Subcutaneous adipose tissue (tissue), 4 donors: ENCODE data around the gene RPL36AL. TPM values are rescaled to one million over a fixed set of nuclear protein-coding genes. Genes with fewer than 3 reads are reported as not detected.

Experiments
- CTCF ChIP-seq: fragments of 450-650 bp; IDR thresholded peaks from one replicate; pipeline ENCODE4 v1.5.1; 2016; ENCODE audit warnings: low read depth, mild to moderate bottlenecking, control low read depth, antibody characterized with exemption, moderate library complexity
- total RNA-seq, 4 donors: library from RNA; depleted of rRNA; stranded (reverse); fragments of >200 nt; gene quantifications; one replicate each; pipeline ENCODE4 v1.1.0, GENCODE V29; 2016

RPL36AL gene
- total RNA-seq, 4 donors from 2014 or later, result 170 to 230 (median 206) TPM

DNA sequence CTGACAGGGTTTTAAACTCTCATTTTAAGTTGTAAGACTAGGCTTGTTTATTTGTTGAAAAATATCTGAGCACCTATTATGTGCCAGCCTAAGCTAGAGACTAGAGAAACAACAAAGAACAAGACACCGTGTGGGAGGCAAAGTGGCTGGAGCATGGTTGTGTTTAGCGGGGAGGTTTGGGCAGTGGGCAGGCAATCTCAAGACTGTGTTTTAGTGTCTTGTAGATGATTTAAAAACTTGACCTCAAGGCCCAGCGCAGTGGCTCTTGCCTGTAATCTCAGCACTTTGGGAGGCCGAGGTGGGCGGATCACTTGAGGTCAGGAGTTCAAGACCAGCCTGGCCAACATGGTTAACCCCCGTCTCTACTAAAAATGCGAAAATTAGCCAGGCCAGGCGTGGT, 7.8 kb downstream of the RPL36AL start:
- TF ChIP-seq CTCF, result no peak

DNA sequence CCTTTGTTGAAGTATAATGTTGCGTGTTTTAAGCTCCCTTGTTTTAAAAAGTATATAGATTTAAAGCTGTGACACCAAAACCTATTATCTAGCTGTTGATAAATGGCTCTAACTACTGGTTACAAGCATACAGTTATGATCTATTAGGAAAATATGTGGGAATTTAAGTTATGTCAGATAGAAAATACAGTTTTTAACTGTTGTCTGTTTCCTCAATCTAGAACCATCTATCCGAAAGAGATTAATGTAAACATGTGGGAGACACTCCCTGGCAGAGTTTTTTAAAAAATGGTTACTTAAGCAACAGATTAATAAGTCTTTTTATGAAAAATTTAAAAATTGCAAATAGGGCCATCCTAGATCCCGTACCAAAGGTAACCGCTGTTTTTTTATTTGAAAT, 8.2 kb downstream of the RPL36AL start:
- TF ChIP-seq CTCF, result no peak

DNA sequence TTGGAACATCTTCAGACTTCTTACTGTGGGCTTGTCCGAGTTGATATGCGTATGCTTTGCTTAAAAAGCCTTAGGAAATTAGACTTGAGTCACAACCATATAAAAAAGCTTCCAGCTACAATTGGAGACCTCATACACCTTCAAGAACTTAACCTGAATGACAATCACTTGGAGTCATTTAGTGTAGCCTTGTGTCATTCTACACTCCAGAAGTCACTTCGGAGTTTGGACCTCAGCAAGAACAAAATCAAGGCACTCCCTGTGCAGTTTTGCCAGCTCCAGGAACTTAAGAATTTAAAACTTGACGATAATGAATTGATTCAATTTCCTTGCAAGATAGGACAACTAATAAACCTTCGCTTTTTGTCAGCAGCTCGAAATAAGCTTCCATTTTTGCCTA, 12.8 kb downstream of the RPL36AL start:
- TF ChIP-seq CTCF, result no peak

DNA sequence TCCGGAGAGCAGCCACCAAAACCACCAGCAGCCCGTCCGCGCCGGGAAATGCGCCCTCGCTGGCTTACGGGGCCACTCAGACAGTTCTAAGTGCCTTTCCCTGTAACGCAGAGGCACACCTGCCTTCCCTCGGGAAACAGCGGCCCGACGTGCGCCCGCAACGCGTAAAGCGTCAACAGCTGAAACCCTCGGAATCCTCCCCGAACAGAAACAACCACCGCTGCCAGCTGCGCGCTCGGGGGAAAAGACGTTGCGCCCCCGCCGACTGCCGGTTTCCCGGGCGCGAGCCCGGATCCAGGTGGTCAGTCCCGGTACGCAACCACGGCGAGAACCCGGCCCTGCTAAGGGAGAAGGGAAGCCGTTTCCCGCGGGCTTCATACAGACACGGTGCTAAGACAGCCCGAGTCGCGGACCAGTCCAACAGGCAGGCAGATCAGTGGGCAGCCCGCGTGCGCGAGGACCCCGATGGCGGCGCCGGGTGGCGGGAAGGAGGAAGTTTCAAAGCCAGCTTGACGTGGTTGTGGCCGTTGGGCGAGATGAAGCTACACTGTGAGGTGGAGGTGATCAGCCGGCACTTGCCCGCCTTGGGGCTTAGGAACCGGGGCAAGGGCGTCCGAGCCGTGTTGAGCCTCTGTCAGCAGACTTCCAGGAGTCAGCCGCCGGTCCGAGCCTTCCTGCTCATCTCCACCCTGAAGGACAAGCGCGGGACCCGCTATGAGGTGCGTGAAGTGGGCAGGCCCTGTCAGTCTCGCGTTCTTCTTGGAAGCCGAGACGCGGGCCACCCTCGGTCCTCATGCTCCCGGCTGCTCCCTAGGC, 21.7 kb downstream of the RPL36AL start, which contains the start of gene LRR1:
TSS of gene LRR1 (plus strand) at position 456 of the 816 bp plus-strand sequence. CDS start at position 537, 81 bp downstream.
- TF ChIP-seq CTCF, result no peak

GRCh38 chr14:49598189-49598484, 22.3 kb downstream of the RPL36AL start:
- TF ChIP-seq CTCF, result no peak

DNA sequence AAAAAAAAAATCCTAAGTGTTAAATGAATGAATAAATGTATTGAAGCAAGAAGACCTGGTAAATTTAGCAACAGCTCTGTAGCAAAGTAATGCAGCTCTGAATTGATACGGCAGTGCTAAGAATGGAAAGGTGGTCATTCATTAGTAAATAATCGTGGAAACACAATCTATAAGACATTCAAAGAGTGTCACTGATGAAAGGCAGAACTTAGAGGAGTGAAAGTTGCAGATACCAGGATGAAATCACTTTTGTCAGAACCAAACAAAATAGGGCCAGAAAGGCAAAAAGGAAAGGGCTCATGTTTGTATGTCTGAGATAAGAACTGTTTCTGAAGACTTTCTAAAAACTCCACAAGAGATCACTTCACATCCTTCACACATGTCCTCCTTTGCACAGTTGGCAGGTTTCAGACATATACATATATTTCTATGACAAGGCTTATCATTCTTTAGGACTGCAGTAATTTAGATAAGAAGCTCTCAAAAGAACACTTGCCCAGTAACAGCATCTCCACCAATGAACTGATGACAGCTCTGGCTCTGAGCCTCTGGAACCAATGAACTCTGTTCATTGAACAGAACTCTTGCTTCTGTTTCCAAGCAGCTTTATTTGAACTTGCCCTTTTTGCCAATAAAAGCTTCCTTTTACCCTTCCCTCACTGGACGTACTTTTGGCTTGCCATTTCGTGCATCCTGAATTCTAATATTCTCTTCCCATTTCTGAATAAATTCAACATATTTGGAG, 25.9 kb downstream of the RPL36AL start:
- no peak for TF ChIP-seq CTCF

DNA sequence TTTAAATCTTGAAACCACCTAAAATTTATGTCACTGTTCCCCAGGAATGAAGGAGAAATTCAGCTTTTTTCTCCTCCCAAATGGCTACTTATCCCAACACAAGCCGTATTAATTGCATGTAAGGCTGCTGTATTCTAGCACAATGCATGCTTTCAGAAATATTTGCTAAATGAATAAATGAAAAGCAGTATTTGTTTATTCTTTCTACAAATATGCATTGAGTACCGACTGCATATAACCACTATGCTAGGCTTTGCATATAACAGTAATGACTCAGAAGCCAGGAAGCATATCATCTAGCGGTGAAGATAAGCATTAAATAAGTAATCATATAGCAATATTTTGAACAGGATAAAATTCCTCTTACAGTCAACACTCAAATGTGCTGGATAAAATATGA, 27.4 kb downstream of the RPL36AL start:
- no peak for TF ChIP-seq CTCF
